Esophagus (tissue), 2 donors: ENCODE data around the gene RBM33. TPM values are rescaled to one million over a fixed set of nuclear protein-coding genes. Genes with fewer than 3 reads are reported as not detected.

Experiments used
- H3K27ac ChIP-seq, 2 donors: one replicate each; pipeline ENCODE4 v1.5.1; 2013; ENCODE audit warnings: low read depth in 2 of 2, mild to moderate bottlenecking in 2 of 2, inconsistent platforms in 1 of 2, low read length in 1 of 2, moderate library complexity in 1 of 2
- H3K27me3 ChIP-seq, 2 donors: one replicate each; pipeline ENCODE4 v1.6.1; 2013; ENCODE audit warnings: low read length in 2 of 2, control low read depth in 1 of 2, mild to moderate bottlenecking in 1 of 2; ENCODE audit not compliant: insufficient read depth in 2 of 2, control insufficient read depth in 1 of 2
- H3K36me3 ChIP-seq, 2 donors: one replicate each; pipeline ENCODE4 v1.6.1; 2013; ENCODE audit warnings: low read length in 1 of 2; ENCODE audit not compliant: control insufficient read depth in 2 of 2, insufficient read depth in 2 of 2
- H3K4me1 ChIP-seq, 2 donors: one replicate each; pipeline ENCODE4 v1.6.1; 2013; ENCODE audit warnings: low read length in 1 of 2; ENCODE audit not compliant: control insufficient read depth in 2 of 2, insufficient read depth in 2 of 2
- H3K4me3 ChIP-seq, 2 donors: one replicate each; pipeline ENCODE4 v1.5.1; 2013; ENCODE audit warnings: low read length in 2 of 2, mild to moderate bottlenecking in 2 of 2, low read depth in 1 of 2, moderate library complexity in 1 of 2
- H3K9me3 ChIP-seq, 2 donors: one replicate each; pipeline ENCODE4 v1.6.1; 2013; ENCODE audit warnings: mild to moderate bottlenecking in 2 of 2, low read depth in 1 of 2, low read length in 1 of 2, moderate library complexity in 1 of 2; ENCODE audit not compliant: control insufficient read depth in 2 of 2, insufficient read depth in 1 of 2
- WGBS, 2 donors: extraction: QIAGEN DNeasy Blood & Tissue Kit; methylation state at CpG; one replicate each; pipeline ENCODE4 v1.1.7; 2013; 5-methylcytosine and 5-hydroxymethylcytosine counted together
- polyA plus RNA-seq, 2 donors: library from polyadenylated mRNA; stranded (reverse); fragments of 200-250 nt; gene quantifications; one replicate each; pipeline ENCODE4 v1.2.3, GENCODE V29; 2013
- donor health status: healthy with polysubstance abuse.
- donor health status: Bipolar disorder and iron deficiency.

The RBM33 gene
- polyA plus RNA-seq, 2 donors: 11.6 to 25.6 TPM

DNA sequence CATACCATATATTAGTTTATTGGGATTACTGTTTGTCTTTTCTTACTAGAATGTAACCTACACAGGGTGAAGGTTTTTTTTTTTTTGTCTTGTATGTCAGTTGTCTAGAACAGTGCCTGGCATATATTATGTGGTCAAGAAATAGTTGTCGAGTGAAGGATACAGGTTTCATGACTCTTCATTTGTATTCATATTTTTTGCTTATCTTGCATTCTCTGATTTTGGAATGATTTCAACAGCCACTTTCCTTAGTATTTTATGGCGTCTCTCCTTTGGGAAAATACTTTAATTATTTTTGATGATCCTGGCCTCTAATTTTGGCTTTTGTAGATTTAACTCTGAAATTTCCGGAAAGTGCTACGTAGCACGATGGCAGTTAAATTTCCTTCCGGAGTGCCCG, 12.4 kb downstream of the RBM33 start:
- 76 to 78% methylated on average over 7 of the region's 7 CpGs for WGBS, 2 donors
- H3K9me3 ChIP-seq: no peaks in the 10 kb centered on the region
- H3K27ac ChIP-seq: no peak overlapping the region
- no peaks in the 10 kb centered on the region for H3K36me3 ChIP-seq
- peaks cover 0 to 4% of the 10 kb centered on the region in 2 donors for H3K4me1 ChIP-seq
- H3K4me3 ChIP-seq: no peak overlapping the region
- no peaks in the 10 kb centered on the region for H3K27me3 ChIP-seq

DNA sequence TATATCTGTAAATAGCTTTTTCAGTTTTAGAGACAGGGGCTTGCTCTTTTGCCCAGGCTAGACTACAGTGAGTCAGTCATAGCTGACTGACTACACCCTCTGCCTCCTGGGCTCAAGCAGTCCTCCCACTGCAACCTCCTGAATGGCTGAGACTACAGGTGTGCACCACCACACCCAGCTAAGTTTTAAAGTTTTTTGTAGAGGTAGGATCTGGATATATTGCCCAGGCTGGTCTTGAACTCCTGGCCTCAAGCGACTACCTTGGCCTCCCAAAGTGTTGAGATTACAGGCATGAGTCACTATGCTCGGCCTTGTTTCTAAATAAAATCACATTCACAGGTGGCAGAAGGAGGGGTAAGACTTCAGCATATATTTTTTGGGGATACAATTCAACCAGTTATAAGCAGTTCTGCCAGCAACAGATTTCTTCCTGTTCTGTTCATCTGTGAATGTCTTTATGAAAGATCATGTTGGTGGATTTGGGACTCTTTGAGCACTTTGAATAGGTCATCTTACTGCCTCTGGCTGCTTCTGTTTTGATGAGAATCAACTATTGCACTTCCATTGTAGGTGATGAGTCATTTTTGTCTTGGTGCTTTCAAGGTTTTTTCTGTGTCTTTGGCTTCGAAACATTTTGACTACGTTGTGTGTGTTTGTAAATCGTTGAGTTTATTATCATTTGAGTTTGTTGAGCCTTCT, 15.7 kb downstream of the RBM33 start:
- no peak overlapping the region for H3K4me3 ChIP-seq
- H3K4me1 ChIP-seq: peaks cover 0 to 7% of the 10 kb centered on the region in 2 donors
- H3K27ac ChIP-seq: peak overlapping the region in 1 of 2 donors; percentile 8
- 67 to 73% methylated on average over 5 of the region's 5 CpGs for WGBS, 2 donors
- H3K9me3 ChIP-seq: no peaks in the 10 kb centered on the region
- peaks cover 0 to 2% of the 10 kb centered on the region in 2 donors for H3K36me3 ChIP-seq
- H3K27me3 ChIP-seq: no peaks in the 10 kb centered on the region

GRCh38 chr7:155660758-155661093, 16.3 kb downstream of the RBM33 start:
- Histone ChIP-seq H3K4me1 (peaks cover 0 to 8% of the 10 kb centered on the region in 2 donors), H3K27ac (no peak overlapping the region), H3K36me3 (peaks cover 0 to 4% of the 10 kb centered on the region in 2 donors), H3K4me3 (no peak overlapping the region), H3K27me3 (no peaks in the 10 kb centered on the region), H3K9me3 (no peaks in the 10 kb centered on the region)
- WGBS, 2 donors: 86 to 88% methylated on average over 1 of the region's 1 CpG

DNA sequence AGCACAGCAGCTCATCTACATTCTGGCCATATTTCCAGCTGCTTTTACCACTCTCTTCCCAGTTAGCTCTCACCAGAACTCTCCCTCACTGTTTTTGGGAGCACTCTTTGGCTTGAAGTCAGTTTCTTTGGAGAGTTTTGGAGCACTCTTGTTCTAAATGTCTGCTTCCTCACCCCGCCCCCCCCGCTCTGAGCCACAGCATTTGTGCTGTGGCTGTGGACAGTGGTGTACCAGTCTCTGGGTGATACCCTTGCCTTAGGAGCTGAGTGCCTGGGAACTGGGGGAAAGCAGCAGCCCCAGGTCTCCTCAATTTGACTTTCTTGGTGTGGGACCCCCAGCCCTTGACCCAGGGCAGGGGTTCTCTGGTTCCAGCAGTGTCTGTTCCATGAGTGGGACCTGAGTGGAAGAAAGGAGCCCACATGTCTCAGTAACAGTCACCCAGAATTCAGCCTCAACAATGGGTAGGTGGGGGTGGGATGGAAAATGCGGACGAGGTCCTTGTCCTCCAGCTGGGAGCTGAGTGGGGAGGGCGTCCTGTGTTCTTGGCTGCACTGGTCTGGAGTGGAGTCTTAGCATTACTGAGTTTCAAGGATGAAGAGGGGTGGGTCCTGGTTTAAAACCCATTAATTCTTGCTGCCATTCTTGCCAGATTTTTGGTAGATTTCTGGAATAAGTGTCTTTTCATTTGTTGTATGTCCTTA, 18.0 kb downstream of the RBM33 start:
- H3K27ac ChIP-seq: no peak overlapping the region
- no peak overlapping the region for H3K4me3 ChIP-seq
- H3K36me3 ChIP-seq: peaks cover 0 to 4% of the 10 kb centered on the region in 2 donors
- H3K27me3 ChIP-seq: no peaks in the 10 kb centered on the region
- WGBS, 2 donors: 95 to 96% methylated on average over 5 of the region's 5 CpGs
- H3K4me1 ChIP-seq: peaks cover 0 to 8% of the 10 kb centered on the region in 2 donors
- no peaks in the 10 kb centered on the region for H3K9me3 ChIP-seq

- 90 to 91% methylated on average over 3 to 4 of the region's 4 CpGs for WGBS, 2 donors
- Histone ChIP-seq H3K4me3 (no peak overlapping the region), H3K4me1 (peaks cover 0 to 8% of the 10 kb centered on the region in 2 donors), H3K27ac (no peak overlapping the region), H3K9me3 (no peaks in the 10 kb centered on the region), H3K36me3 (peaks cover 0 to 4% of the 10 kb centered on the region in 2 donors), H3K27me3 (no peaks in the 10 kb centered on the region)
Measured at GRCh38 chr7:155663937-155664336, 19.5 kb downstream of the RBM33 start.

- H3K4me1 ChIP-seq: peaks cover 0 to 11% of the 10 kb centered on the region in 2 donors
- H3K27me3 ChIP-seq: no peaks in the 10 kb centered on the region
- H3K4me3 ChIP-seq: no peak overlapping the region
- no peak overlapping the region for H3K27ac ChIP-seq
- WGBS, 2 donors: 88% methylated on average over 9 of the region's 9 CpGs
- H3K9me3 ChIP-seq: no peaks in the 10 kb centered on the region
- peaks cover 0 to 4% of the 10 kb centered on the region in 2 donors for H3K36me3 ChIP-seq
Measured at GRCh38 chr7:155665079-155665956, 20.9 kb downstream of the RBM33 start.

- no peak overlapping the region for H3K27ac ChIP-seq
- no peaks in the 10 kb centered on the region for H3K9me3 ChIP-seq
- H3K4me3 ChIP-seq: no peak overlapping the region
- peaks cover 0 to 11% of the 10 kb centered on the region in 2 donors for H3K4me1 ChIP-seq
- H3K36me3 ChIP-seq: peaks cover 0 to 4% of the 10 kb centered on the region in 2 donors
- H3K27me3 ChIP-seq: no peaks in the 10 kb centered on the region
- 46 to 61% methylated on average over 3 of the region's 3 CpGs for WGBS, 2 donors
Measured at GRCh38 chr7:155665957-155666287, 21.5 kb downstream of the RBM33 start.

DNA sequence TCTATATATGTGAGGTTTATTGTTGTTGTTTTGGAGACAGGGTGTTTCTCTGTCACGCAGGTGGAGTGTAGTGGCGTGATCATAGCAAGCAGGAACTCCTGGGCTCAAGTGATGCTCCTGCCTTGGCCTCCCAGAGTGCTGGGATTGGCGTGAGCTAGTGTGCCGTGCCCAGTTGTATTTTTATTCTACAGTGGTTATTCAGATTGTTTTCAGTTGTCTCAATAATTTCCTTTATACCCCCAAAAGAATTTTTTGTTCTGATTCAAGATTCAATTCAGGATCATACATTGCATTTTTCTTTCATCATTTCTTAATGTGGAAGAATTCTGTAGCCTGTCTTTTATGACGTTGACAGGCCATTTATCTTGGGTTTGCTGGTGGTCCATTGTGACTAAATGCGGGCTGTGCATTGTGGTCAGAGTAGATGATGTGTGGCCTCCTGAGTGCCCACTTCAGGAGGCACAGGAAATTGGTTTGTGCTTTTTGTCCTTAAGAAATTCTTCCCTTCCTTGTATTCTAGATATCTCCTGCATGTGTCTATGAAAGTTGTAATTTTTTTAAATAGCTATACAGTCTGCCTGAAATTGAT, 22.9 kb downstream of the RBM33 start:
- H3K36me3 ChIP-seq: peaks cover 0 to 4% of the 10 kb centered on the region in 2 donors
- H3K9me3 ChIP-seq: no peaks in the 10 kb centered on the region
- H3K4me1 ChIP-seq: peaks cover 0 to 9% of the 10 kb centered on the region in 2 donors
- H3K27me3 ChIP-seq: no peaks in the 10 kb centered on the region
- 87 to 88% methylated on average over 6 of the region's 6 CpGs for WGBS, 2 donors
- H3K27ac ChIP-seq: no peak overlapping the region
- H3K4me3 ChIP-seq: no peak overlapping the region

DNA sequence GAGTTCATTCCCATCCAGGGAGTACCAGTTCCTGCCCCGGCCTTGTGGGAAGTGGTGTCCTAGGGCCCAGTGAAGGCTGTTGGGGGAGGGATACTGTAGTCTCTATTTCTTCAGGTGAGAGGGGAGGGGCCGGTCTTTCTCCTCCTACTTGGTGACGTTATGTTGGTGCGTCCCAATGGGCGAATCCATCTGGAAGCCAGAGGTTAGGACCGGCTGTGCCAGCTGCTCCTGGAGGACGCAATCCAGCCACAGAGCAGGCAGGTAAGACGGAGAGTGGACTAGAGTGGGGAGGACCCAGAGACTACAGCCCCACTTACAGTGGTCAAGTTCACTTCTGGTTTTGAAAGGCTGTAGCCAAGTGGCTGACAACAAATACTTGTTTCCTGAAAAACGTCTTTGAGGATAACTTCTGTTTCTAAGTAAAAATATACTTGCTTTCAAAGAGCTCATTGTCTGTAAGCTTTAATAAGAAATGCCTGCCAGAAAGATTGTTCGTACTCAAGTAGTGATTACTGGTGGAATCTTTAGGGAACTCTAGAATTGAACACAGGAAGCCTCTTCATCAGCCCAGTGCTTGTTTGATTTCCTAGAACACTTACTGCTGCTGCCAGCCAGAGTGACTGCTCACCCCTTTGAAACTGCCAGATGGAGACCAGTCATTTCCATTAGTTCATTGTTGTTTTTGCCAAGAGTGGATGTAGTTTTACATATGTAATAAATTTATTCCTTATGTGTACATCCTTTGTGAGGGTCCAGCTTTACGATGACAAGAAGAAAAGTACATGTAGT, 25.4 kb downstream of the RBM33 start:
- 75 to 78% methylated on average over 11 of the region's 11 CpGs for WGBS, 2 donors
- H3K4me1 ChIP-seq: peaks cover 0 to 5% of the 10 kb centered on the region in 2 donors

More for the DNA sequence above, 25.4 kb downstream of the RBM33 start:
- Histone ChIP-seq H3K27me3 (no peaks in the 10 kb centered on the region), H3K4me3 (no peak overlapping the region), H3K27ac (no peak overlapping the region), H3K9me3 (no peaks in the 10 kb centered on the region), H3K36me3 (peaks cover 0 to 4% of the 10 kb centered on the region in 2 donors)
